ENCODE results near the gene TYRP1.

Gene TYRP1

GRCh38 chr9:12697719-12698118 is 4.5 kb downstream of the TYRP1 start:
- DNase-seq: peak; percentile 21

DNA sequence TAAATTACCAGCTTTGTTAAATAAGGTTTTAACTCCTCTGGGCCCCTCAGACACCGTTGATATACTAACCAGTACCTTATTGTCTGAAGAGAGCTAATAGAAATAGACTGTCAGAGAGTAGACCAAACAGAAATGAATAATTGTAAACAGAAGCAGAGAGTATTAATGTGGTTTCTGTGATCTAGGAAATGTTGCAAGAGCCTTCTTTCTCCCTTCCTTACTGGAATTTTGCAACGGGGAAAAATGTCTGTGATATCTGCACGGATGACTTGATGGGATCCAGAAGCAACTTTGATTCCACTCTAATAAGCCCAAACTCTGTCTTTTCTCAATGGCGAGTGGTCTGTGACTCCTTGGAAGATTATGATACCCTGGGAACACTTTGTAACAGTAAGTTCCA is 5.1 kb downstream of the TYRP1 start:
- DNase-seq: peak; percentile 75

- DNase-seq: no peak
These were observed 5.8 kb downstream of the TYRP1 start for GRCh38 chr9:12698986-12699385.

DNA sequence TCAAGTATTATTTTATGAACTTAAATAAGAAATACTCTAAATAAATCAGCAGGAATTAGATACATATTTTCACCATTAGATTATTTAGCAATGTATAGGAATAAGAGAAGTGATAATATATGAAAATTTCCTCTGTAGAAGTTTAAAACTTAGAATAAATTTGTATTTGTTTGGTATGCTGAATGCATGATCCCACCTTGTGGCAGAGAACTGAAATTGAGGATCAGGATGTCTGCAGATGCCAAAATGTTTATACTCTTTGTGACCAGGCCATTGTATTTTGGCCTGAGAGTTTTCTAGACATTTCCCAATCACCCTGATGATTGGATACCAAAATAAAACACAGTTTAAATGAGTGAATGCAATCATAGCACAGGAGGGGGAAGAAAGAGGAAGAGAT is 6.3 kb downstream of the TYRP1 start:
- no peak for DNase-seq

- DNase-seq: no peak
These were observed 7.9 kb downstream of the TYRP1 start for GRCh38 chr9:12701126-12701525.

DNA sequence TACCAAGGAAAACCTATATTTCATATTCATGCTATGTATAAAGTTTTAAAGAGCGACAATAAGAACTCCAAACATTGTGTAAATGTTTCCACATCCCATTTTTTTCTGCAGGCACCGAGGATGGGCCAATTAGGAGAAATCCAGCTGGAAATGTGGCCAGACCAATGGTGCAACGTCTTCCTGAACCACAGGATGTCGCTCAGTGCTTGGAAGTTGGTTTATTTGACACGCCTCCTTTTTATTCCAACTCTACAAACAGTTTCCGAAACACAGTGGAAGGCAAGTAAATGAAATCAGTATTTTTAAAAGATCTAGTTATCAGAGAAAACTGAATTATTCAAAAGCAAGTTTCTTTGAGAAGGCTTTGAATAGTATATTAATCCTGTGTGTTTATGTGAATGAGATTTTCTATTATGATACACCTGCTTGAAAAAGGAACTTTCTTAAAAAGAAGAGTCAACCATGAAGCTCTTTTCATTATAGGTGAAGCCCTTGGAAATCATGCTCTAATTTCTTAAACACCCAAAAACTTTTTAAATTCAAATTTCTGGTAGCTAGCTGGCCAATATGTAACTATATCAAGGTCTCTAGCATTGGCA is 9.1 kb downstream of the TYRP1 start:
- peak; percentile 66 for DNase-seq

- DNase-seq: no peak
These were observed 10.8 kb downstream of the TYRP1 start for GRCh38 chr9:12703996-12704395.

DNA sequence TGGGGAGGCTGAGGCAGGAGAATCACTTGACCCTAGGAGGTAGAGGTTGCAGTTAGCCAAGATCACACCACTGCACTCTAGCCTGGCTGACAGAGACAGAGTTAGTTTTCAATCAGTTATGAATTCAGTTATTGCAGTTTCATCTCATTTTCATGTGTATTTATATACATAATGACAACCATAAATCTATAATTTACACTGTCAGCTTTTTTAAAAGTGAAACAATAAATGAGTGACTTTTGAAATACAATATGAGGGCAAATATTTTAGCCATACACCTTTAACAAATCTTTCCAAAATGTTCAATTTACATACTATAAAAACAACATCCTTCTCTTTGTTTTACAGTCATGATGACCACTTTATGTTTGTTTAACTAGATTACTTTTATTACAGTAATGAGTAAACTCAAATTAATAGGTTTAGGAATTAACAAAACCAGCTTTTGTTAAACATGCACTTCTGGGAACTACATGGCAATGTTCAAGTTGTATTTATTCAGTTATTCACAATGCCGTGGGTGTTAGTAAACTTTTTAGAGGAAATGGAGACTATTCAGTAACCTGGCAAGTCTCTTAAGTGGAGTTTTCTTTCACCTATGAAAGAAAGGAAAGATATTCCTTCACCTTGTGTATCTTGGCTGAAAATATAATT is 12.7 kb downstream of the TYRP1 start:
- no peak for DNase-seq

GRCh38 chr9:12708562-12709298 is 15.5 kb downstream of the TYRP1 start:
- DNase-seq: peak; percentile 59

GRCh38 chr9:12712532-12712931 is 19.3 kb downstream of the TYRP1 start:
- no peak for DNase-seq

DNA sequence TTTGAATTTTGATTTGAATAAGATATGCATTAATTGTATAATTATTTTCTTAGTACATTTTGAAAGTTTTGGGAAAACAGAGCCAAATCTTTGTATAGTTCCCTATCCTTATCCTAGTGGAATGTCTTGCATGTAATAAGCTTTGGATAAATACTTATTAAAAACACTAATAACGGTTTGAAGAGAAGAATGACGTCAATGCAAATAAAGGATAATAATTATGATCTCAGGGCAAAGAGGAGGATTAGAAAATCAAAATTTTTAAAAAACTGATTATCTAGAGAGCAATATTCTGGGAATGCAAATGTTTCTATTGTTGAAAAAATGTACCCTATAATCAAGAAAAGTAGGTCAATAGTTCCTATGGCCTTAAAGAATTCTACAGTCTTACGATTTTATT is 22.1 kb downstream of the TYRP1 start:
- DNase-seq: no peak

GRCh38 chr9:12716823-12717600 is 23.8 kb downstream of the TYRP1 start:
- no peak for DNase-seq

- no peak for DNase-seq
These were observed 24.7 kb downstream of the TYRP1 start for GRCh38 chr9:12717907-12718306.

- peak; percentile 83 for DNase-seq
These were observed 25.4 kb downstream of the TYRP1 start for GRCh38 chr9:12718482-12719026.

- peak; percentile 53 for DNase-seq
These were observed 26.2 kb downstream of the TYRP1 start for GRCh38 chr9:12719431-12719830.

DNA sequence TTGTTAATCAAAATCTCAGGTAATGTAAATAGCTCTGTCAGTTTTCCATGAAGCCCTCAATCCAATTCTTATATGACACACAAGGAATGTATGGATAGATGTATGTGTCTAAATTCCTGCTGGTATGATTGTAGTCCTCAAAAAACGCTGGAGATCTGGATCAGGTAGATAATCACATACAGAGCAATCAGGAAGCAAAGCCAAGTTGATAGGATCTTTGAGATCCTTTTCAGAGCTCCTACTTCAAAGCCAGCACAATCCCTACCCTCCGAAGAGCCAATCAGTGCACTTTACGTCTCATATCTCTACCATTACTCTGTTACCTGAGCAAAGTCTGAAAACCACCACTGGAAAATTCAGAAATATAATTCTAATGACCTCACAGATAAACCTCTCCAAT is 27.4 kb downstream of the TYRP1 start:
- no peak for DNase-seq

GRCh38 chr9:12722131-12722530 is 28.9 kb downstream of the TYRP1 start:
- DNase-seq: peak; percentile 60

DNA sequence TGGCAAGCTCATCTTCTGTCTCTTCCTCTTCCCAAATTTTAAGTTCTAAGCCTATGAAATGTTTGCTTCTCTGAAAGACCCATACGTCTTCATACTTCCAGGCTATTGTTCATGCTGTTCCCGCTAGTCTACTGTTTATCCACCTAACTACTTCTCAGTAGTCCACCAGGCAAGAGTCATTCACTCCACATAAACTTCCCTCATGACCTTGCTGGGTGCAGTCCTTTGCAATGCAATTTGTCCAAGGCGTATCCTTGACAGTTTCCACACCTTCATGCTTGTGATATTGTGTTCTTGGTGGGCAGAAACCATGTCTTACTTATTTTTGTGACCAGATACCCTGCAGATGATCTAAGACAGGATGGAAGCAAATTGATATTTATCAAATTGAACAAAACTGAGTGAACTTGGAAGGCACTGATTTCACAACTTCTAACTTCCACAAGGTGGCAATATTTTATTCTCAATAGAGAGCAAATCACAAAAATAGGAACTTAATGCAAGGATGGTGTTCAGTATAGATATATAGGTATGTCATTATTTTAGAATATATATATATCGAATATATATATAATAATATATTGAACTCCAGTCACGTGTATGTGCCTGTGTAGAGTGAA is 30.3 kb downstream of the TYRP1 start:
- peak; percentile 39 for DNase-seq

DNA sequence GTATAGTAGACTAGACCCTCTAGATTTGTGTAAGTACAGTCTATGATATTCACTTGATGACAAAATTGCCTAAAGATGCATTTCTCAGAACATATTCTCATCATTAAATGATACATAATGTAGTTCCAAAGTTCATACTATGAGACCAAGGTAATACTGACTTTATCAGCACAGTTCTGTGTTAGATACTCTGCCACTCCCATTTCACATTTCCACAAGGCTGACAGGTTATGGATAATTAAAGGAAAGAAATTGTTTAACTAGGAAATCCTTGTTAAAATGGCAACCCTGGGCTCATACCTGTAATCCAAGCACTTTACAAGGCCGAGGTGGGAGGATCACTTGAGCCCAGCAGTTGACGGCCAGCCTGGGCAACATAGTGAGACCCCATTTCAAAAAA is 33.6 kb downstream of the TYRP1 start:
- DNase-seq: no peak

- no peak for DNase-seq
These were observed 37.0 kb downstream of the TYRP1 start for GRCh38 chr9:12730198-12730597.

DNA sequence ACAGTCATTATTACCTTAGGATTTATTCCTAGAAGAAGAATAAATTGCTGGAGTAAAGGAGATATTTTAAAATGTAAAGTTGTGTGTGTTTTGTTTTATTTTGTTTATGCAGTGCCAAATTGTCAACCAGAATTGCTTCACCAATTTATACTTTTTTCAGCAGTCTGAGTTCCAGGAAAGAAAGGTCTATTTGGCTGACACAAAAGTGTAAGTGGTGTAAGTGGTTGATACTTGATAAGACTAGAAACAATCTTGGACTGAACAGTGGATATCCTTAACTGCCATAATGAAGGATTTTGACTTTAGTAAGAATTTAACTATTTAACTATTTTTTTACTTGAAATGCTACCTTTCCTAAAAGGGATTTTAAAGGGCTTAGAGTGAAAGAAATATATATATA is 37.7 kb downstream of the TYRP1 start:
- no peak for DNase-seq

DNA sequence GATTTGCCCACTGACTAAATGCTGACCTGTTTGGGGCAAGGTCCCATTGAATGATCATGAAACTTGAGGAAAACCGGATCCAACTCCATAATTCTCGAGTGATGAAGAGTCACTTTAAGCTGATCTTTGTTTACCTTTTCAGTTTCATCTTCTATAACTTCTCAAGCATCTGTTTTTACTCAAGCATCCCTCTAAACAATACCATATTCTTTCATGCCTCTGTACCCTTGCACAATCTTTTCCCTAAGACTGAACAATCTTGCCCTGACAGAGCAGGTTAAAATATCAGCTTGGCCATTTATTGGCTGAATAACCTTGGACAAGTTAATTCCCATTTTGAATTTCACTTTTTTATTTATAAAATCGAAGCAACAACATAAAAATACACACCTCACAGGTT is 39.8 kb downstream of the TYRP1 start:
- DNase-seq: no peak

DNA sequence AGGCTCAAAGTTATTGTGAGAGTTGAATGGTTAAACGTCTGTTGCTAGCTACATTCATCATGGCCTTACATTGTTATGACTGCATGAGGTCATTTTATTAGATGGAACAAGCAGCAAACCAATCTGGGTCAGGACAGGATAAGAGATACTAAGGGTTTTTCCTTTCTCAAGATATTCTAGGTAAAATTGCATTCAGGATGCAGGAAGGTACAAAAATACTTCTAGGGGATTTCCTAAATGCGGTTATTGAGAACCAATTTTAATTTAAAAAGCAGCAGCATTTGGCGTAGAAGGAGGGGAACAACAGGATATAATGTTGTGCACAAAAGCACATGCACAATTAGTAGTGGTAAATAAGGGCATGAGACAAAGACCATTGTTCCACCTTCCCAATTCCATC is 42.5 kb downstream of the TYRP1 start:
- no peak for DNase-seq
